ENCODE data around the gene MT1M. TPM values are rescaled to one million over a fixed set of nuclear protein-coding genes. Genes with fewer than 3 reads are reported as not detected.

Gene MT1M
- total RNA-seq, 1 donor, result not detected

DNA sequence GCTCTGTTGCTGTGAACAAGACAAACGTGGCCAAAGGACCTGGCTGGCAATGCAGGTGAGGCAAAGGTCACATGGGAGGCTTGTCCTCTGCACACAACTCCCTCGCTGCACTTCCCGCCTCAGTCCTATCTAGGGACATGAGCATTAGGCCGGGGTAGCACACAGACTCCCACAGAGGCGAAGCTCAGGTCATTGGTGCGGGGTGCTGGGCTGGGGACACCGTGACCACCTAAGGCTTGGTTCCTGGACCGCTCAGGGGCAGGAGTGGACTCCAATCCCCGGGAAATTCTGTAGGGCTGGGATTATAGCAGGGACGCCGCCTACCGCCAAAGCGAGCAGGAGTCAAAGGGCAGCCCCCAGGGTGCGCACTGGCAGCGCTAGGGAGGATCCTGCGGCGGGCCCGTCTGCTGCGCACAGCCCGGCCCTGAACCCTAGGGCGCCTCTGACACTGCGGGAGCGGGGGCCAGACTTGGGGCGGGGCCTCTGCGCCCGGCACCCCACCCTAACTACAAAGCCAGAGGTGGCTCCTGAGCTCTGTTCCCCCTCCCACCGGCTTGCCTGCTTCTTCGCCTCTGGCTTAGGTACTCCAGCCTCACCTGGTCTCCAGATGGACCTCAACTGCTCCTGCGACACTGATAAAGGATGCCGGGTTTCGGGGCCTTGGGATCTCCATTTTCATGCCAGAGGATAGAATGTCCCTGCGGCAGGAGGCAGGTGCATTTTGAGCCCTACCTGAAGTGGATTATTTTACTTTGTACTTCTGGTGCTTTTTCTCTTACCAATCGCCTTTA lies 15.4 kb downstream of the MT1M start:
- no peak for DNase-seq (ENCODE audit: low read depth)
- no peak for TF ChIP-seq CTCF (IDR thresholded peaks at IDR 0.05; ENCODE audit: insufficient read depth, low read depth, low read length)
- no peak overlapping the region for H3K4me3 ChIP-seq (ENCODE audit: low read depth, low read length)

DNA sequence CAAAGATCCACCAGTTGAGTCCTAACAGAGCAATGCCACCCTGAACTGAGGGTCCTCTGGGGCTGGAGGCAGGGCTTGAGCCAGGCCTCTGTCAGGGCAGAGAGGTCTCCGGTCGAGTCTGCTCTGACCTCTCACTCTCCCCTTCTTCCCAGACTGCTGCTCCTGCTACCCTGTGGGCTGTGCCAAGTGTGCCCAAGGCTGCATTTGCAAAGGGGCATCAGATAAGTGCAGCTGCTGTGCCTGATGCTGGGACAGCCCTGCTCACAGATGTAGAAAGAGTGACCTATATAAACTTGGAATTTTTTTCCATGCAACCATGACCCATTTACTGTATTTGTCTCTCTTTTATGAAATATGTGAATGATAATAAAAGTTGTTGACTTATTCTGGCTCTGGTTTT lies 16.8 kb downstream of the MT1M start:
- H3K4me3 ChIP-seq (ENCODE audit: low read depth, low read length), result no peak overlapping the region
- no peak for TF ChIP-seq CTCF (IDR thresholded peaks at IDR 0.05; ENCODE audit: insufficient read depth, low read depth, low read length)
- DNase-seq (ENCODE audit: low read depth), result no peak

GRCh38 chr16:56649820-56650219 lies 17.4 kb downstream of the MT1M start:
- no peak overlapping the region for H3K4me3 ChIP-seq (ENCODE audit: low read depth, low read length)
- TF ChIP-seq CTCF (IDR thresholded peaks at IDR 0.05; ENCODE audit: insufficient read depth, low read depth, low read length), result no peak
- no peak for DNase-seq (ENCODE audit: low read depth)

GRCh38 chr16:56651586-56651985 lies 19.1 kb downstream of the MT1M start, which contains the start of gene MT1B:
TSS of gene MT1B (plus strand) at chr16:56651886. CDS start at chr16:56651954, 68 bp downstream.
- no peak within 1 kb of the TSS for H3K4me3 ChIP-seq (ENCODE audit: low read depth, low read length)
- TF ChIP-seq CTCF (IDR thresholded peaks at IDR 0.05; ENCODE audit: insufficient read depth, low read depth, low read length), result no peak
- no peak for DNase-seq (ENCODE audit: low read depth)

DNA sequence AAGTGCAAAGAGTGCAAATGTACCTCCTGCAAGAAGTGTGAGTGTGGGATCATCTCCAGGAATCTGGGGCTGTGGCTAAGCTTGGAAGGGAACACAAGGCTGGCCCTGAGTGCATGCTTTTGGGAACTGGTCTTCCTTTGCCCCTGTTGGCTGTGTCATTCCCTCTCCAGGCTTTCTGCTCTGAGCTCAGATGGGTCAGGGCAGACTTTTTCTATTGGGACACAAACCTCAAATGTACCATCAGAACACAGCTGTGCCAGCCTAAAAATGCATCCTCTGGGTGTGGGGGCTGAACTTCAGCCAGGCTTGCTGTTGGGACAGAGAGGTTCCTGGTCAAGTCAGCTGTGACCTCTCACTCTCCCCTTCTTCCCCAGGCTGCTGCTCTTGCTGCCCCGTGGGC lies 20.1 kb downstream of the MT1M start:
- no peak for DNase-seq (ENCODE audit: low read depth)
- no peak overlapping the region for H3K4me3 ChIP-seq (ENCODE audit: low read depth, low read length)
- TF ChIP-seq CTCF (IDR thresholded peaks at IDR 0.05; ENCODE audit: insufficient read depth, low read depth, low read length), result no peak

DNA sequence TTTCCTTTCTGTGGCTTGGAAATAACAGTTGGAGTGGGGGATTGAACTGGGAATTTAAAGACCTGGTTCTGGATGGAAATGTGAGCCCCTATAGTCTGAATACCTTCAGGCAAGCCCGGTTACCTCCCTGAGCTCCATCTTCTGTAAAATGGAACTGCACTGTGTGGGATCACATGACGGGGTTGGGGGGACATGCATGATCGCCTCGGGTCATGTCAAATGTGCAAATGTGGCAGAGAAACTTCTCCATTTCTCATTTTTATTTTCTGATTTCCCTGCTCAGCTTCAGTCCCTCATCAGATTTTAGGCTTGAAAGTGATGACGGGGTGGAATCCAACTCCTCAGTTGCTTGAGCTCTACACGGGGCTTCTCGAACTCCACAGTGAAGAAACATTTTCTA lies 20.8 kb downstream of the MT1M start:
- TF ChIP-seq CTCF (IDR thresholded peaks at IDR 0.05; ENCODE audit: insufficient read depth, low read depth, low read length), result no peak
- no peak overlapping the region for H3K4me3 ChIP-seq (ENCODE audit: low read depth, low read length)
- no peak for DNase-seq (ENCODE audit: low read depth)

All from fibroblast of villous mesenchyme (primary cell).